NCI-H2107 treated with DMSO at 0.1 percent for 48 hours (cell line): Measurements from ENCODE around the gene KLK3.
"Not testable (repeated sequence)": the region's sequence is repeated elsewhere in the genome, so short reads cannot be mapped to it uniquely, and the experiment has no call there.

ENCODE experiments used
- DNase-seq: peaks from one replicate; lab custom pipeline; 2025; ENCODE audit not compliant: unreplicated experiment; lab: John Stamatoyannopoulos, UW

The KLK3 gene

GRCh38 chr19:50854636-50855410 lies at the start of gene KLK3:
Gene KLK3, plus strand, starts transcription at chr19:50854915. Its CDS starts 41 bp downstream, at chr19:50854956.
- no peak for DNase-seq

GRCh38 chr19:50808856-50809255 lies 45.9 kb upstream of the KLK3 start:
- no peak for DNase-seq

DNA sequence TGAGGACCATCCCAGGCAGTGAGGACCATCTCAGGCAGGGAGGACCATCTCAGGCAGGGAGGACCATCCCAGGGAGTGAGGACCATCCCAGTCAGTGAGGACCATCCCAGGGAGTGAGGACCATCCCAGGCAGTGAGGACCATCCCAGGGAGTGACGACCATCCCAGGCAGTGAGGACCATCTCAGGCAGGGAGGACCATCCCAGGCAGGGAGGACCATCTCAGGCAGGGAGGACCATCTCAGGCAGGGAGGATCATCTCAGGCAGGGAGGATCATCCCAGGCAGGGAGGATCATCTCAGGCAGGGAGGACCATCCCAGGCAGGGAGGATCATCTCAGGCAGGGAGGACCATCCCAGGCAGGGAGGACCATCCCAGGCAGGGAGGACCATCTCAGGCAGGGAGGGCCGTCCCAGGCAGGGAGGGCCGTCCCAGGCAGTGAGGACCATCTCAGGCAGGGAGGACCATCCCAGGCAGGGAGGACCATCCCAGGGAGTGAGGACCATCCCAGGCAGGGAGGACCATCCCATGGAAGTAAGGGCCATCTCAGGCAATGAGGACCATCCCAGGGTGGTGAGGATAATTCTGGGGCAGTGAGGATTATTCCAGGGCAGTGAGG lies 43.0 kb upstream of the KLK3 start:
- not testable (repeated sequence) for DNase-seq

GRCh38 chr19:50812474-50812873 lies 42.2 kb upstream of the KLK3 start:
- no peak for DNase-seq

GRCh38 chr19:50814883-50815282 lies 39.8 kb upstream of the KLK3 start:
- DNase-seq, result no peak

DNA sequence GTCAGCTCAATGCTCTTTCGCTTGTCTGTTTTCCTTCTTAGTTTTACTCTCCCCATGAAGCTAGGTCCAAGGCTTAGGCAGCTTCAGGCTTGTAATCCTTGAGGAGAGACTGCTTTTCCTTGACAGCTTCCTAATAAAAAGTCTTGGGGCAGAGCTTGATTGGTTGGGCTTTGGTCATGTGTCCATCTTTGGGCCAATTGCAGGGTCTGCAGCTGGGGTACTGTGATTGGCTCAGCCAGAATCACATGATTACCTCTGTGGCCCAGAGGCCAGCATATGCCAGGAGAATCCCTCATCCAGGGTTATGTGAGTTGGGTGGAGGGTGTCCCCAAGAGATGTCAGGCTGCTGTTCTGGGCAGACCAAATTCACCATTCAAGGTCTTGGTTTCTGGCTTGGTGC lies 39.3 kb upstream of the KLK3 start:
- DNase-seq, result no peak

DNA sequence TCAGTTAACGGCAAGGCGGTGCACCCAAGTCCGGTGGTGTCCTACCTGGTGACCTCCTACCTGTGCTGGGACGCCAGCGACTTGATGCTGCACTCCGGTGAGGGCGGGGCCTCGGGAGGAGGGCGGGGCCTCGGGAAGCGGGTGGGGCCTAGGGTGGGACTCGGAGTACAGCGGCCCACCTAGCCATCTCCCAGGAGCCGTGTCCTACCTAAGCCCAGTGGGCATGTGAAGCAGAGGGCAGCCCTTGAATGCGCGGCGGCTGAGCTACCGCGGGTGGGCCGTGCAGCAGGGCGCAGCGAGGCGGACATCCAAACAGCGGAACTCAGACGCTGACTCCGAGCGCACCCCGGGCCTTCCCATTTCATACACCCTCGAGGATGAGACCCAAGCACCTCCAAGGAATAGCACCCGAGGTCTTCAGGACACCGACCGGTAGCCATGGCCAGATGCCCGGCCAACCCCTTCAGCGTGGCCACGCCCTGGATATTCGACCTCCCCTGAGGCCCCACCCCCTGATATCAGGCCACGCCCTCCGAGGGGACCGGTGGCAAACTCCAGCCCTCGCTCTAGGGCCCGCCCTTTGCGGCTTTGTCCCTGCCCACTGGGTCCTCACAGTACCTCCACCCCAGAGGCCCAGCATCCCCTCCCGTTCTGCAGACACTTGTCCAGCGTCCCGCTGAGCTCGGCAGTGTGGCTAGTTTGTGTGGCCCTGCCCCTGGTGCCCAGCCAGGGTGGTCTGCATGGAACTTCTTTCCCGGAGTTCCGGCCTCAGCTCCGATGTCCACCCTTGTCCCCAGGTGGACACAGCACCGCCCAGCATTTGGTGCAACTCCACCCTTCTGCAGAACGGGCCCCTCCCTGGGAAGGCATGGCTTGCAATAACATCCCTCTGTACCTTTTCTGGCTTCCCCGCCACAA lies 36.5 kb upstream of the KLK3 start:
- peak; percentile 13 for DNase-seq

- DNase-seq, result no peak
Measured at GRCh38 chr19:50818859-50819472, 35.7 kb upstream of the KLK3 start.

DNA sequence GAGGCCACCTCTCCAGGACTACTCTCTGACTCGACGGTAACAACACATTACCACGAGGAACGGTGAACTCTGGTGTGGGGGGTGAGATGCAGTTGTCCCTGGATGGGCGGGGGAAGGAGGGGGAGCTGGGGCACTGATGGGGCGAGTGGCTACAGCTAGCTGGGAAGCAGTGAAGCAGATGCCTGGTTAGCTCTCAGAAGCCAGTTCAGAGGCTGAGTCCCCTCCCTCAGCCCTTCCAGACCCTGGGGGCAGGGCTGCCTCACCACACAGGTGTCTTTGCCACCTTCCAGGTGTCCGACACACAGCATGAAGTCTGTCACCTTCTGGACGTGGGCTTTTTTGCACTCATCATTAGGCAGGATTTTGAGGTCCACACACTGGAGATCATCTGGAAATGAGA lies 35.1 kb upstream of the KLK3 start:
- no peak for DNase-seq

- DNase-seq, result no peak
Measured at GRCh38 chr19:50820086-50820485, 34.6 kb upstream of the KLK3 start.

DNA sequence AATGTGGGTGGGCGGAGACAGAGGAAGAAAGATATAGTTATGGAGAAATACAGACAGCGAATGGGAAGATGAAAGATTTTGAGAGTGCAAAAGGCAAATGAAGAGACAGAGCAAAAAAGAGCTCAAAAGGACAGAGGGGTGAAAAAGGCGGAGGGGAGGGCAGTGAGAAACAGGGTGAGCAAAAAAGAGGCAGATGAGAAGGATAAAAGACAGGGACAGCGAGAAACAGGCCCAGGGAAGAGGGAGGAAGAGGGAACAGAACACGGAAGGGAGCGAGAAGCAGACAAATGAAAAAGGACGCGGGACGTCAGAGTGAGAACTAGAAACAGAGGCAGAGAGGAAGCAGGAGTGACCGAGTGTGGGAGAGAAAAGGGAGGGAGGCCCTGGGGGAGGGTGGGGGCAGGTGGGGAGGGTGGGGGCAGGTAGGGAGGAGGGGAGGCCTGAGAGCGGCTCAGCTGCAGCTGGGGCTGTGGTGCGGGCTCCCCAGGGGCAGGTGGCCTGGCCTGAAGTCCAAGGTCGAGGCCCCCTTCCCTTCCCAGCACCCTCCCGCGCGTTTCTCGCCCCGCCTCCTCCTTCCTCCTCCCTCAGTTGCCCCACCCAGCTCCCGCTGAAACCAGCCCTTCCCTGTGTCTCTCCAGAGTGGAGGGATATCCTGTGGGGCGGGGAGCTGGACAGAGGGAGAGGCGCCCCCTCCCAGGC lies 34.0 kb upstream of the KLK3 start:
- no peak for DNase-seq

DNA sequence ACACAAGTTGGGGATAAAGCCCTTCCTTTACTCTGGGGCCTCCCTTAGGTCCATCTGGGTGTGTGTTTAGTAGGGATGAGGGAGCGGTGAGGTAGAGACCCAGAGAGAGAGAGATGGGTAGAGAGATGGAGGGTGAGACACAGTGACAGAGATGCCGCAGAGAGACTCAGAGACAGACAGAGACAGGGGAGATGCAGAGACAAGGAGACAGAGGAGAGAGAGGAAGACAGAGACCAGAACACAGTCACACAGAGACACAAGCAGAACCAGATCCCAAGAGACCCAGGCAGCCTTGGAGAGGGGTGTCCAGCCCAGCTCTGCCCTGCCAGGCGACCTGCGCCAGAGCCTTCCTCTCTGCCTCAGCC lies 33.5 kb upstream of the KLK3 start:
- DNase-seq, result no peak

DNA sequence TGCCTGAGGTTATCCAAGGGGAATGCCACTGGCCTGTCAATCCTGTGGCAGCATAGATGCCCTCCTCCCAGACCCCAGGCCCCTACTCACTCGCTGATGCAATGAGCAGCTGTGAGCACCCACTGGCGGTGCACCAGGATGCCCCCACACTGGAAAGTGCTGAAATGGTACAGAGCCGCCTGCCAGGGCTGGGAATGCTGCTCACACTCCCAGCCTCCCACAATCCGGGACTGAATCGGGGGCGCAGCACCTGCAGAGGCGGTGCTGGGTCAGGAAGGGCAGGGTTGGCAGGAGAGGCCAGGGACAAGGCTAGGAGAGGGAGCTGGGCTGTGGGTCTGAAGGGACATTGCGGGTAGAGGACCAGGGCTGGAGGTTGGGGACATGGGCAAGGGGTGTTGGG lies 33.1 kb upstream of the KLK3 start:
- DNase-seq, result no peak

DNA sequence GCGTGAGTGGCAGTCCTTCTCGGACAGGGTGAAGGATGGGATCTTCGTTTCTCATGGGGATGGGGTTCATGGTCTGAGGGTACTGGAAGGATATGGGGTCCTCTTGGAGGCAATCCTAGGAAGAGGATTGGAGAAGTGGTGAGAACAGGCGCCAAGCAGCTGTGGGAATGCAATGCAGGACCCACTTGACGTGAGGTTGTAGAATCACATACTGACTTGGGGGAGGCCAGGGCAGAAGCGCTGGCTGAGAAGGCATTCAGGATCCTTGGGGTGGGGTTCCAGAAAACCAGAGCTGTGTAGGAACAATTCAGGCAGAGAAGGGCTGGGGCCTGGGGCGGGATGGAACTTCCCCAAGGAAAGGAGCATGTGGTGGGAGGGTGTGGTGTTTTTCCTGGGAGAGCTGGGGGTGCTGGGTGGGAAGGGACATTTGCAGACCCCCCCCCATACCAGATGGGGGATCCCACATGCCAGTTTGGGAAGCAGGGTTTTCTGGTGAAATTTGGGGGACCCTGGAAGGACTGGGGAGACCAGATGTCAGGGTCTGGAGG lies 32.0 kb upstream of the KLK3 start:
- DNase-seq, result no peak

DNA sequence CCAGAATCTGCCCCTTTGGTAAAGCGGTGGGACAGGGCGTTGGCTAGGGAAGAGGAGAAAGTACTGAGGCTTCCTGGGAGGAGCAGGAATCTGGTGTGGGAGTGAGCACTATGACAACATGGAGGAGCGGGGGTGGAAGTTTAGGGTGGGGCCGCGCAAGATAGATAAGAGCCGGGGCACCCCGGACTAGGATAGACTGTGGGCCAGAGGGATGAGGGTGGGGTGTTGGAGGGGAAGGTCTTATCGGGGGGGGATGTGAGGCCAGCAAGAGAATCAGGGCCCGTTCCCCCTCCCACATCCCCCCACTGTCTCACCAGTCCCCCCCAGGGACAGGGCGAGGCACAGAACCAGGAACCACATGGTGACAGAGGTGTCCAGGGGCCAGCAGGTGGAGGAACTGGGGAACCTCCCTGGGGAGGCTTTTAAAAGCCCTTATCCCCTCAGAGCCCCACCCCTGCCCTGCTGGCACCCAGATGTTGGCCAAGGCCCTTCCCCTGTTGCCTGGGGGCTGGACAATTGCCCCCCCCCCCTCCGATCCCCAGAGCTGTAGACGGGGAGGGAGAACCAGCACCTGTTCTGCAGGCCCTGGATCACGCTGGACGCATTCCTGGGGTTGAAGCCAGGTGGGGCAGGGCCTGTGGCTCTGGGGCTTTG lies 31.2 kb upstream of the KLK3 start, which contains the start of gene KLK1:
Gene KLK1, minus strand, starts transcription at position 399 of the 654 bp plus-strand sequence. Its CDS starts 39 bp downstream, at position 360.
- no peak for DNase-seq

DNA sequence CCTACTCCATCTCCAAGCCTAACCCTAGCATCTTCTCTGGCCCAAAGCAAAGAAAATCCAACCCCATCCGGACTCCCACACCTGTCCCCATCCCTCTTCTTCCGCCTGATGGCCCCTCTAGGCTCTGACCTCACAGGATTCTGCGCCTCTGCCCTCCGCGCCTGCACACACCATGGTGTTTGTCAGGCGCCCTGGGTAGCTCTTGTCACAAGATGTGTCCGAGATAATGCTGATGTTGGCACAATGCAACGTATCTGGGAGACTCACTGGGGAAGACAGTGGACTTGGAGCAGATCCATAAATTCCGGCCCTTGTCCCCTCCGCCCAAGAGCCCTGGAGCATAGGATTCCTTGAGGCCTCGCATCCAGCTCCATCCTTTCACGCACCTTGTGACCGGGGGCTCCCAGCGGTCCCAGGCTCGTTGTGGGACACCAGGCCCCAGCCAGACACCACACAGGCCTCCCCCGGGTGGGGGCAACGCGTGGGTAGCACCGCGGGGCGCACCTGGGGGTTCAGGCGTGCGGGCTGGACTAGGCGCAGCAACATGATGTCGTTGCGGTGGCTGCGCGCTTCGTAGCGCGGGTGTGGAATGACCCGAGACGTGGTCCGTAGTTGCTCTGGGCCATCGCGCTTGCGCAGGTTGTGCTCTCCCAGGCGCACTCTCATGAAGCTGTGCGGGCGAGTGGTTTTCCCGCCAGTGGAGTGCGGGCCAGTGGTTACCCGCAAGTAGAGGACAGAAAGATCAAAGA lies 28.0 kb upstream of the KLK3 start:
- DNase-seq, result no peak

DNA sequence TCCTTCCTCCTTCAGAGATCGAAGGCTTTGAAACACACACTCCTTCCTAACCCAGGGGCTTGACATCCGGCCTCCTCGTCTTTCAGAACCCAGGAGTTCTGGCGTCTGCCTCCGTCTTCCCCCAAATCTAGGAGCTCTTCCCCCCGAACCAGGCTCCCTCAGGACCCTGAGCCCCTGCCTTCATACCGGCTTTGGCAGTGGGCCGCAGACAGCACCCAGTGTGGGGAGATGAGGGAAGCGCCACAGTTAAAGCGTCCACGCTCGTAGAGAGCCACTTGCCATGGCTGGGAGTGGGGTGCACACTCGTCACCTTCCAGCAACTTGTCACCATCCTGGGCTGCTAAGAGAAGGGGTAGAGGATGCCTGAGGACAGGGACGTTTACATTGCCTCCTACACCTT lies 27.2 kb upstream of the KLK3 start:
- DNase-seq, result no peak

GRCh38 chr19:50829801-50830200 lies 24.9 kb upstream of the KLK3 start:
- no peak for DNase-seq
